ENCODE data around the gene LZTR1. TPM values are rescaled to one million over a fixed set of nuclear protein-coding genes. Genes with fewer than 3 reads are reported as not detected.
A peak's percentile ranks its signal among the peaks of the same experiment; 100 is the strongest.

The LZTR1 gene
- total and polyA plus RNA-seq, 10 of the 15 experiments (the other 5 are each of a cell fraction or from before 2014, with no cell fraction given): 0.82 to 50.3 (median 19.3) TPM

- TF ChIP-seq REST (IDR thresholded peaks at IDR 0.05; ENCODE audit: low read depth, low read length) (no peak), TARDBP (IDR thresholded peaks at IDR 0.05; ENCODE audit: borderline replicate concordance) (no peak)
These were observed 32.4 kb upstream of the LZTR1 start (continued) for GRCh38 chr22:20949698-20950183.

DNA sequence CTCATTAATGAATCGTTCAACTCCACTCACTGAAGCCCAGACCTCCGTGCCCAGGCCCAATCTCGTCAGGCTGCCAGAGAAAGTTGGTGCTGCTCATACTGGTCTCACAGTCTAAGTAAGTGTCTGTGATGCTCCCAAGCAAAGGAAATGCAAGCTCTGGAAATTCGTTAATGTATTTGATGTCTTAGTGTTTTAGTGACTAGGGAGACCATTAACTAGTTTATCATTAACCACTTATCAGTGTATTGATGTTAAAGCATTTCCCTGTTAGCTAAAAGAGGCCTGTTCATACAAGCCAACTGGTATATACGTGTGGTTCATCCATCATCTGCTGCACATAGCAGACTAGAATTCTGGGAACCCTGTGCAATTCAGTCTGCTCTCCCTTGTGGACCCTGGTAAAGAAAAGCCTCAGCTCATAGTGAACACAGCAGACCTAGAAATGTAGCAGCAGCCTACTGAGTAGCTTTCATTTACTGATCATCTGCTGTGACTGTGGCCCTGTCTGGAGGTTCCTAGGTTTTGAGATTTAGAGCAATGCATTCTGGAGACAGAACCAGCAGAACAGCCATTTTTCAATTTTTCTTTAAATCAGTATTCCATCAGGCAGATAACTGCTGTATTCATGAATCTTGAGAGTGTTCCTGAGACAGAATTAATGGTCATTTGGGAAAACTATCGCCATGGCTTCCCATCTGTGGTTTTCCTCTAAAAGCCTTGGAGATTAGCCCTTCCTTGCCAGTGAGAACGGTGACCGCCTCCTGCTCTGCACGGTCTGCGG, 30.8 kb upstream of the LZTR1 start:
- H2AFZ ChIP-seq (ENCODE audit: control insufficient read depth, low read depth, low read length): no peak overlapping the region
- H3K4me3 ChIP-seq: no peak overlapping the region
- ChIA-PET CTCF (interaction anchor here (1.1 to 1.4 kb wide), 2 partner anchors 9 to 29 kb away, joined by 3 to 6 read pairs; no protein-coding TSS in a partner anchor), SMC1A (ENCODE audit: uncharacterized antibody, unreplicated experiment) (interaction anchor here (0.9 kb wide), 1 partner anchor 65 kb away, joined by 3 read pairs; no protein-coding TSS in a partner anchor), RAD21 (ENCODE audit: unreplicated experiment) (interaction anchor here (0.8 kb wide), 1 partner anchor 26 kb away, joined by 3 read pairs; no protein-coding TSS in a partner anchor), POLR2A (interaction anchor here (0.6 kb wide), 2 partner anchors 9 to 24 kb away, joined by 3 to 4 read pairs; no protein-coding TSS in a partner anchor)
- no peaks in the 10 kb centered on the region for H3K9me3 ChIP-seq (replicated peaks; ENCODE audit: control insufficient read depth, insufficient read depth, low read length)
- peaks cover 20 to 41% of the 10 kb centered on the region in 2 experiments for H3K36me3 ChIP-seq (ENCODE audit: control insufficient read depth in 2 of 2, insufficient read depth in 2 of 2, low read length in 1 of 2)
- H3K4me1 ChIP-seq (ENCODE audit: control insufficient read depth, insufficient read depth, low read length): no peaks in the 10 kb centered on the region
- no peak for ATAC-seq
- no peak overlapping the region for H3K27ac ChIP-seq (ENCODE audit: control insufficient read depth, insufficient read depth)
- BruUV-seq (replicated peaks): TSS peak; percentile 55
- no peaks in the 10 kb centered on the region for H3K27me3 ChIP-seq (replicated peaks in 1 of 2; ENCODE audit: control insufficient read depth in 2 of 2, insufficient read depth in 2 of 2, low read length in 1 of 2)
- DNase-seq (ENCODE audit: low read depth, low spot score): no peak
- no peak overlapping the region for H3K9ac ChIP-seq (ENCODE audit: control insufficient read depth, insufficient read depth, low read length)
- H3K4me2 ChIP-seq (ENCODE audit: control insufficient read depth, insufficient read depth): no peak overlapping the region
- no peak for FAIRE-seq
- intact Hi-C loops (cut with micrococcal nuclease; ENCODE audit: unreplicated experiment): no loop called here
- WGBS (ENCODE audit: insufficient coverage, insufficient replicate concordance, low lambda C conversion rate, missing lambda C conversion rate): 93% methylated on average over 10 of the region's 10 CpGs
- peaks cover 24% of the 10 kb centered on the region for H3K79me2 ChIP-seq (ENCODE audit: control insufficient read depth, insufficient read depth, low read length)
- in situ Hi-C loops (cut with MboI): no loop called here
- H4K20me1 ChIP-seq (ENCODE audit: control insufficient read depth, insufficient read depth): peaks cover 2% of the 10 kb centered on the region
- TF ChIP-seq WRNIP1 (IDR thresholded peaks at IDR 0.05; ENCODE audit: borderline replicate concordance, low read depth, low read length) (no peak), SIN3A (IDR thresholded peaks at IDR 0.05; ENCODE audit: low read depth, low read length) (no peak), MTA3 (IDR thresholded peaks at IDR 0.05; ENCODE audit: borderline replicate concordance, low read length) (no peak), RAD51 (IDR thresholded peaks at IDR 0.05) (no peak), SPI1 (IDR thresholded peaks at IDR 0.05; ENCODE audit: borderline replicate concordance, insufficient read depth, low read depth, low read length) (no peak), STAT3 (IDR thresholded peaks at IDR 0.05; ENCODE audit: low read depth, low read length) (no peak), CBFB (IDR thresholded peaks at IDR 0.05; ENCODE audit: low read depth) (no peak), SREBF2 (IDR thresholded peaks at IDR 0.05; ENCODE audit: low read length) (no peak), PAX5 (IDR thresholded peaks at IDR 0.05; ENCODE audit: borderline replicate concordance, low read depth, low read length) (no peak), NFIC (IDR thresholded peaks at IDR 0.05; ENCODE audit: low read depth, low read length) (no peak)
- TF ChIP-seq, protein P1, sequence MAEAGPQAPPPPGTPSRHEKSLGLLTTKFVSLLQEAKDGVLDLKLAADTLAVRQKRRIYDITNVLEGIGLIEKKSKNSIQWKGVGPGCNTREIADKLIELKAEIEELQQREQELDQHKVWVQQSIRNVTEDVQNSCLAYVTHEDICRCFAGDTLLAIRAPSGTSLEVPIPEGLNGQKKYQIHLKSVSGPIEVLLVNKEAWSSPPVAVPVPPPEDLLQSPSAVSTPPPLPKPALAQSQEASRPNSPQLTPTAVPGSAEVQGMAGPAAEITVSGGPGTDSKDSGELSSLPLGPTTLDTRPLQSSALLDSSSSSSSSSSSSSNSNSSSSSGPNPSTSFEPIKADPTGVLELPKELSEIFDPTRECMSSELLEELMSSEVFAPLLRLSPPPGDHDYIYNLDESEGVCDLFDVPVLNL (IDR thresholded peaks at IDR 0.05; ENCODE audit: low read depth, low read length): no peak
- TF ChIP-seq, protein P2, sequence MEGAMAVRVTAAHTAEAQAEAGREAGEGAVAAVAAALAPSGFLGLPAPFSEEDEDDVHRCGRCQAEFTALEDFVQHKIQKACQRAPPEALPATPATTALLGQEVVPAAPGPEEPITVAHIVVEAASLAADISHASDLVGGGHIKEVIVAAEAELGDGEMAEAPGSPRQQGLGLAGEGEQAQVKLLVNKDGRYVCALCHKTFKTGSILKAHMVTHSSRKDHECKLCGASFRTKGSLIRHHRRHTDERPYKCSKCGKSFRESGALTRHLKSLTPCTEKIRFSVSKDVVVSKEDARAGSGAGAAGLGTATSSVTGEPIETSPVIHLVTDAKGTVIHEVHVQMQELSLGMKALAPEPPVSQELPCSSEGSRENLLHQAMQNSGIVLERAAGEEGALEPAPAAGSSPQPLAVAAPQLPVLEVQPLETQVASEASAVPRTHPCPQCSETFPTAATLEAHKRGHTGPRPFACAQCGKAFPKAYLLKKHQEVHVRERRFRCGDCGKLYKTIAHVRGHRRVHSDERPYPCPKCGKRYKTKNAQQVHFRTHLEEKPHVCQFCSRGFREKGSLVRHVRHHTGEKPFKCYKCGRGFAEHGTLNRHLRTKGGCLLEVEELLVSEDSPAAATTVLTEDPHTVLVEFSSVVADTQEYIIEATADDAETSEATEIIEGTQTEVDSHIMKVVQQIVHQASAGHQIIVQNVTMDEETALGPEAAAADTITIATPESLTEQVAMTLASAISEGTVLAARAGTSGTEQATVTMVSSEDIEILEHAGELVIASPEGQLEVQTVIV (IDR thresholded peaks at IDR 0.05; ENCODE audit: borderline replicate concordance, partially characterized antibody): no peak
